ENCODE measurements around the gene KPNA4.
"Not testable (repeated sequence)": the region's sequence is repeated elsewhere in the genome, so short reads cannot be mapped to it uniquely, and the experiment has no call there.

Gene KPNA4

GRCh38 chr3:160538895-160539294 is 26.5 kb downstream of the KPNA4 start (continued):
- TF ChIP-seq ISL1 (CRISPR knock-in tag; IDR thresholded peaks at IDR 0.05): no peak

- TF ChIP-seq OSR1 (CRISPR knock-in tag; IDR thresholded peaks at IDR 0.05) (no peak), ZC3H10 (CRISPR knock-in tag; IDR thresholded peaks at IDR 0.05) (no peak), PPARA (CRISPR knock-in tag; IDR thresholded peaks at IDR 0.05; ENCODE audit: borderline replicate concordance) (no peak), CSDC2 (CRISPR knock-in tag; IDR thresholded peaks at IDR 0.05) (no peak), ESRRG (CRISPR knock-in tag; IDR thresholded peaks at IDR 0.05) (no peak), CSRNP3 (CRISPR knock-in tag; IDR thresholded peaks at IDR 0.05) (no peak), BACH2 (CRISPR knock-in tag; IDR thresholded peaks at IDR 0.05; ENCODE audit: borderline replicate concordance) (no peak), ZFP30 (CRISPR knock-in tag; IDR thresholded peaks at IDR 0.05) (no peak)
- ATAC-seq: no peak
Measured at GRCh38 chr3:160537729-160538128, 27.6 kb downstream of the KPNA4 start.

GRCh38 chr3:160532371-160532770 is 33.0 kb downstream of the KPNA4 start:
- no peak for TF ChIP-seq ESRRG (CRISPR knock-in tag; IDR thresholded peaks at IDR 0.05)
- TF ChIP-seq CSDC2 (CRISPR knock-in tag; IDR thresholded peaks at IDR 0.05): no peak
- no peak for TF ChIP-seq GLIS3 (CRISPR knock-in tag; IDR thresholded peaks at IDR 0.05)
- no peak for TF ChIP-seq ZNF565 (CRISPR knock-in tag; conservative IDR thresholded peaks at IDR 0.05; ENCODE audit: low read depth)
- TF ChIP-seq ZNF70 (CRISPR knock-in tag; IDR thresholded peaks at IDR 0.05): no peak
- TF ChIP-seq CSRNP3 (CRISPR knock-in tag; IDR thresholded peaks at IDR 0.05): no peak
- TF ChIP-seq CREB5 (CRISPR knock-in tag; IDR thresholded peaks at IDR 0.05; ENCODE audit: low read depth): no peak
- no peak for TF ChIP-seq ZC3H10 (CRISPR knock-in tag; IDR thresholded peaks at IDR 0.05)
- TF ChIP-seq SNAI2 (CRISPR knock-in tag; IDR thresholded peaks at IDR 0.05): no peak
- no peak for TF ChIP-seq PATZ1 (CRISPR knock-in tag; IDR thresholded peaks at IDR 0.05; ENCODE audit: borderline replicate concordance)
- TF ChIP-seq ISL1 (CRISPR knock-in tag; IDR thresholded peaks at IDR 0.05): no peak
- no peak for TF ChIP-seq RARB (CRISPR knock-in tag; IDR thresholded peaks at IDR 0.05)
- TF ChIP-seq ZFP3 (CRISPR knock-in tag; IDR thresholded peaks at IDR 0.05): no peak
- no peak for ATAC-seq

GRCh38 chr3:160531311-160531710 is 34.1 kb downstream of the KPNA4 start:
- no peak for ATAC-seq
- TF ChIP-seq CSDC2 (CRISPR knock-in tag; IDR thresholded peaks at IDR 0.05): no peak
- no peak for TF ChIP-seq ZNF565 (CRISPR knock-in tag; conservative IDR thresholded peaks at IDR 0.05; ENCODE audit: low read depth)
- TF ChIP-seq ZNF70 (CRISPR knock-in tag; IDR thresholded peaks at IDR 0.05): no peak
- TF ChIP-seq ESRRG (CRISPR knock-in tag; IDR thresholded peaks at IDR 0.05): no peak
- TF ChIP-seq BACH2 (CRISPR knock-in tag; IDR thresholded peaks at IDR 0.05; ENCODE audit: borderline replicate concordance): no peak
- no peak for TF ChIP-seq POU6F1 (CRISPR knock-in tag; IDR thresholded peaks at IDR 0.05; ENCODE audit: borderline replicate concordance, low read depth)
- TF ChIP-seq TOX (CRISPR knock-in tag; IDR thresholded peaks at IDR 0.05; ENCODE audit: borderline replicate concordance): no peak
- no peak for TF ChIP-seq ZNF8 (CRISPR knock-in tag; IDR thresholded peaks at IDR 0.05)
- no peak for TF ChIP-seq SNAI2 (CRISPR knock-in tag; IDR thresholded peaks at IDR 0.05)
- no peak for TF ChIP-seq ISL1 (CRISPR knock-in tag; IDR thresholded peaks at IDR 0.05)

- not testable (repeated sequence) for ATAC-seq
Measured at GRCh38 chr3:160516391-160516790, 49.0 kb downstream of the KPNA4 start.

All from SK-N-SH treated with all-trans-retinoic acid at 6 μM for 48 hours (cell line).